Measurements from ENCODE around the gene ZIC2.

ZIC2 gene

GRCh38 chr13:99960663-99961311 lies 20.8 kb upstream of the ZIC2 start:
- no peak for DNase-seq

- no peak for DNase-seq
Observed at GRCh38 chr13:99961636-99962035, 19.9 kb upstream of the ZIC2 start.

- no peak for DNase-seq
Observed at GRCh38 chr13:99962242-99962641, 19.3 kb upstream of the ZIC2 start.

GRCh38 chr13:99963816-99964339 lies 17.7 kb upstream of the ZIC2 start:
- DNase-seq, result no peak

GRCh38 chr13:99965329-99966000 lies 16.1 kb upstream of the ZIC2 start:
- DNase-seq, result no peak

- no peak for DNase-seq
Observed at GRCh38 chr13:99966064-99966805, 15.3 kb upstream of the ZIC2 start.

- no peak for DNase-seq
Observed at GRCh38 chr13:99967498-99967868, 14.1 kb upstream of the ZIC2 start.

- no peak for DNase-seq
Observed at GRCh38 chr13:99967869-99968520, 13.6 kb upstream of the ZIC2 start.

GRCh38 chr13:99968521-99969452 lies 12.8 kb upstream of the ZIC2 start:
- no peak for DNase-seq

- no peak for DNase-seq
Observed at GRCh38 chr13:99969453-99969918, 12.1 kb upstream of the ZIC2 start.

- DNase-seq, result no peak
Observed at GRCh38 chr13:99969919-99970650, 11.5 kb upstream of the ZIC2 start.

- no peak for DNase-seq
Observed at GRCh38 chr13:99970651-99971575, 10.7 kb upstream of the ZIC2 start.

- DNase-seq, result no peak
Observed at GRCh38 chr13:99971576-99972189, 9.9 kb upstream of the ZIC2 start, which contains the start of gene ZIC5. ZIC5 (minus strand) TSS chr13:99971767; CDS start chr13:99971603, 164 bp downstream.

GRCh38 chr13:99972190-99972731 lies 9.3 kb upstream of the ZIC2 start:
- DNase-seq, result no peak

- DNase-seq, result no peak
Observed at GRCh38 chr13:99973163-99973807, 8.3 kb upstream of the ZIC2 start.

GRCh38 chr13:99973808-99974185 lies 7.8 kb upstream of the ZIC2 start:
- no peak for DNase-seq

- DNase-seq, result no peak
Observed at GRCh38 chr13:99974296-99974938, 7.2 kb upstream of the ZIC2 start.

- DNase-seq, result no peak
Observed at GRCh38 chr13:99974939-99975561, 6.5 kb upstream of the ZIC2 start.
